Epithelial cell of esophagus (primary cell): ENCODE data around the gene FPR2.

Experiments
- DNase-seq: peaks from one replicate; pipeline ENCODE4 v3.0.0; 2010; ENCODE audit warnings: low read depth
- H3K4me3 ChIP-seq: 2 replicates; pipeline ENCODE4 v1.5.1; 2011; ENCODE audit warnings: mild to moderate bottlenecking, low read length, control low read depth
- TF ChIP-seq, protein P1 (sequence below): IDR thresholded peaks from 2 replicates; pipeline ENCODE4 v1.5.1; 2011; ENCODE audit warnings: low read depth, mild to moderate bottlenecking, low read length, control low read depth, inconsistent platforms; ENCODE audit not compliant: insufficient read depth; ENCODE audit errors: missing control alignments

The FPR2 gene

DNA sequence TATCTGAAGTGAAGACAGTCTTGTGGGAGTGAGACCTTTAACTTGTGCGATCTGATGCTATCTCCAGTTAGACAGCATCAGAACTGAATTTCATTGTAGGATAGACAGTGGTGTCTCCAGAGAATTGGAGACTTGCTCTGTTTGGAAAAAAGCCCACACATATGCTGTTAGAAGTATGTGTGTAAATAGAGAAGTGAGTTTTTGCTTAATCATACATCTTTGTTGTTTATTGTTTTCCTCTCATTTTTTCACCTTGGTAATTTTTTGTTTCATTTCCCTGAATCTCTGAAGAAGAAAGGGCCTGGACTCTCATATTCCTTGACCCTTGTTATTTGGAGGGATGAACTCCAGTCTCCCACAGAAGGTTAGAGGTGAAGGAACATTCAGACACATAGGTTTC lies 55.7 kb downstream of the FPR2 start:
- H3K4me3 ChIP-seq = no peak overlapping the region
- DNase-seq = no peak
- TF ChIP-seq, protein P1, sequence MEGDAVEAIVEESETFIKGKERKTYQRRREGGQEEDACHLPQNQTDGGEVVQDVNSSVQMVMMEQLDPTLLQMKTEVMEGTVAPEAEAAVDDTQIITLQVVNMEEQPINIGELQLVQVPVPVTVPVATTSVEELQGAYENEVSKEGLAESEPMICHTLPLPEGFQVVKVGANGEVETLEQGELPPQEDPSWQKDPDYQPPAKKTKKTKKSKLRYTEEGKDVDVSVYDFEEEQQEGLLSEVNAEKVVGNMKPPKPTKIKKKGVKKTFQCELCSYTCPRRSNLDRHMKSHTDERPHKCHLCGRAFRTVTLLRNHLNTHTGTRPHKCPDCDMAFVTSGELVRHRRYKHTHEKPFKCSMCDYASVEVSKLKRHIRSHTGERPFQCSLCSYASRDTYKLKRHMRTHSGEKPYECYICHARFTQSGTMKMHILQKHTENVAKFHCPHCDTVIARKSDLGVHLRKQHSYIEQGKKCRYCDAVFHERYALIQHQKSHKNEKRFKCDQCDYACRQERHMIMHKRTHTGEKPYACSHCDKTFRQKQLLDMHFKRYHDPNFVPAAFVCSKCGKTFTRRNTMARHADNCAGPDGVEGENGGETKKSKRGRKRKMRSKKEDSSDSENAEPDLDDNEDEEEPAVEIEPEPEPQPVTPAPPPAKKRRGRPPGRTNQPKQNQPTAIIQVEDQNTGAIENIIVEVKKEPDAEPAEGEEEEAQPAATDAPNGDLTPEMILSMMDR = no peak

DNA sequence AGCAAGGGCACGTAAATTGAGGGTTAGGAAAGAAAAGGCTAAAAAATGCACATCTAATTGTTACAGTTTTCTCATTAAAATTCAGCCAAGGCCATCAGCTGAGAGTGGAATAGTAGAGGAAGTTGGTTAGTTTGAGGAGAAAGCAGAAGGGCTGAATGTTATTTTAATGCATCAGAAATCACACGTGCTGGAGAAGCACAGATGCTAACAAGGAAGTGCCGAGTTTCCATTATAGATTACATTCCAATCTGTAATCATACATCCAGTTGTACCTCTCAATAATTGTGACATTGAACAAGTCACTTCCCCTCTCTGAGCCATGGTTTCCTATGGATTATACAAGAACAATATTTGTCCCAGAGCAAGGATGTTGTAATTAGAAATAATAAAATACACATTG lies 59.0 kb downstream of the FPR2 start:
- H3K4me3 ChIP-seq = no peak overlapping the region
- DNase-seq = no peak
- TF ChIP-seq, protein P1 = no peak
